HEK293T (cell line): Measurements from ENCODE around the gene PTN.
"Not testable (repeated sequence)": the region's sequence is repeated elsewhere in the genome, so short reads cannot be mapped to it uniquely, and the experiment has no call there.

Experiments used
- CTCF ChIA-PET: fragments of 350-600 bp; formaldehyde crosslinking; extraction: SDS; loops from one replicate; lab custom pipeline; 2021; ENCODE audit warnings: antibody characterized with exemption, inconsistent platforms; lab: Yijun Ruan, JAX
- POLR2A ChIA-PET: fragments of 350-600 bp; formaldehyde crosslinking; extraction: SDS; loops from one replicate; lab custom pipeline; 2020; ENCODE audit warnings: antibody characterized with exemption, inconsistent platforms; lab: Yijun Ruan, JAX
- DNase-seq: peaks from one replicate; pipeline ENCODE4 v3.0.0; 2012; ENCODE audit warnings: mixed read lengths; ENCODE audit errors: extremely low spot score
- ARNT ChIP-seq: fragments of 450-650 bp; IDR thresholded peaks from 2 replicates; pipeline ENCODE4 v1.6.1; 2017; ENCODE audit warnings: mild to moderate bottlenecking
- BHLHE40 ChIP-seq: fragments of 450-650 bp; IDR thresholded peaks from 2 replicates; pipeline ENCODE4 v1.6.1; 2016; ENCODE audit warnings: mild to moderate bottlenecking, moderate library complexity, borderline replicate concordance
- CTBP1 ChIP-seq: fragments of 450-650 bp; IDR thresholded peaks from 2 replicates; pipeline ENCODE4 v1.6.1; 2016; ENCODE audit warnings: borderline replicate concordance
- ELF4 ChIP-seq: fragments of 450-650 bp; IDR thresholded peaks from 2 replicates; pipeline ENCODE4 v1.6.1; 2017; ENCODE audit warnings: antibody characterized with exemption
- FOXA1 ChIP-seq: fragments of 450-650 bp; IDR thresholded peaks from 2 replicates; pipeline ENCODE4 v1.6.1; 2016; ENCODE audit warnings: mild to moderate bottlenecking
- FOXK2 ChIP-seq: fragments of 450-650 bp; IDR thresholded peaks from 2 replicates; pipeline ENCODE4 v1.6.1; 2016; ENCODE audit warnings: mild to moderate bottlenecking
- FOXM1 ChIP-seq: fragments of 450-650 bp; IDR thresholded peaks from 2 replicates; pipeline ENCODE4 v1.6.1; 2017; ENCODE audit warnings: mild to moderate bottlenecking, borderline replicate concordance
- HDGF ChIP-seq: fragments of 450-650 bp; IDR thresholded peaks from 2 replicates; pipeline ENCODE4 v1.6.1; 2017; ENCODE audit warnings: antibody characterized with exemption, borderline replicate concordance
- L3MBTL2 ChIP-seq: fragments of 450-650 bp; conservative IDR thresholded peaks from 2 replicates; pipeline ENCODE4 v1.6.1; 2016; ENCODE audit warnings: mild to moderate bottlenecking
- LEF1 ChIP-seq: fragments of 450-650 bp; IDR thresholded peaks from 2 replicates; pipeline ENCODE4 v1.6.1; 2017; ENCODE audit warnings: mild to moderate bottlenecking, borderline replicate concordance
- NFRKB ChIP-seq: fragments of 450-650 bp; IDR thresholded peaks from 2 replicates; pipeline ENCODE4 v1.6.1; 2016; ENCODE audit warnings: mild to moderate bottlenecking, moderate library complexity
- SP1 ChIP-seq: fragments of 450-650 bp; IDR thresholded peaks from 2 replicates; pipeline ENCODE4 v1.6.1; 2017
- SUZ12 ChIP-seq: fragments of 450-650 bp; IDR thresholded peaks from 2 replicates; pipeline ENCODE4 v1.6.1; 2016; ENCODE audit warnings: mild to moderate bottlenecking
- TARDBP ChIP-seq: fragments of 450-650 bp; IDR thresholded peaks from 2 replicates; pipeline ENCODE4 v1.6.1; 2016
- ZNF384 ChIP-seq: fragments of 450-650 bp; IDR thresholded peaks from 2 replicates; pipeline ENCODE4 v1.6.1; 2016
- TF ChIP-seq, protein P1 (sequence below): fragments of 450-650 bp; IDR thresholded peaks from 2 replicates; pipeline ENCODE4 v1.6.1; 2016

The PTN gene

DNA sequence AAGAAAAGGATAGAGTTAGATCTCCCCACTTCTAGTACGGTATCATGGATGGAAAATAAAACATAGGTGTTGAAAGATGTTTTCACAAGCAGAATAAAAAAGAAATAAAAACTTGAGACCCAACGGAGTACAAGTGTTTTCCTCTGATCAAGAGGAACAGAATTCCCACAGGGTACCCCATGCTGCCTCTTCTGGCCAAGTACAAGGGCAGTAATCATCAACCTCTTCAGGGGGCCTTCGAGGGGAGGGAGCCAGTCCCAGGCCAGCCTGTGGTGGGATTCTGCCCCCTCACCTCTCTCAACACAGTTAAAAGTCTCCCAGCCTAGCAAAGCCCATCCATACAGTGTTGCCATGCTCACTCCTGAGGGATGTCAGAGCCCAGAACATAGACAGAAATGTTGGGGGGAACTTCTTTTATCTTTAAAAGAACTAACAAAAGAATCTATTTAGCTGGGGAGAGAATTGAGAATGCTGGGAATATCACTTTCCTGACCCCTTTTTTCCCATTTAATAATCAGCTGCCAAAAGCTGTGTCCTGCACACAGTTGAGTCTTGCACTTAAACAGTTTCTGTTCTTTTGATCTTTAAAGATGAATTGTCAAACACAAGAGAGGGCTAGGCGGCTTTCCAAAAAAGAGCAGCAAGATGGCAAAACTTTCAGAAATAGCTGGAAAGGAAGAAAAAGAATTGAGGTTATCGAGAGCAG, 101.7 kb downstream of the PTN start:
- ChIA-PET CTCF (no interaction called here), POLR2A (no interaction called here)
- no peak for TF ChIP-seq ARNT
- TF ChIP-seq, protein P1, sequence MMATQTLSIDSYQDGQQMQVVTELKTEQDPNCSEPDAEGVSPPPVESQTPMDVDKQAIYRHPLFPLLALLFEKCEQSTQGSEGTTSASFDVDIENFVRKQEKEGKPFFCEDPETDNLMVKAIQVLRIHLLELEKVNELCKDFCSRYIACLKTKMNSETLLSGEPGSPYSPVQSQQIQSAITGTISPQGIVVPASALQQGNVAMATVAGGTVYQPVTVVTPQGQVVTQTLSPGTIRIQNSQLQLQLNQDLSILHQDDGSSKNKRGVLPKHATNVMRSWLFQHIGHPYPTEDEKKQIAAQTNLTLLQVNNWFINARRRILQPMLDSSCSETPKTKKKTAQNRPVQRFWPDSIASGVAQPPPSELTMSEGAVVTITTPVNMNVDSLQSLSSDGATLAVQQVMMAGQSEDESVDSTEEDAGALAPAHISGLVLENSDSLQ: no peak
- no peak for TF ChIP-seq FOXA1
- TF ChIP-seq HDGF: no peak
- no peak for TF ChIP-seq ELF4
- no peak for TF ChIP-seq SUZ12
- TF ChIP-seq CTBP1: no peak
- no peak for TF ChIP-seq NFRKB
- TF ChIP-seq LEF1: no peak
- no peak for TF ChIP-seq L3MBTL2
- TF ChIP-seq FOXK2: no peak
- TF ChIP-seq TARDBP: no peak
- no peak for TF ChIP-seq BHLHE40
- TF ChIP-seq SP1: no peak
- no peak for TF ChIP-seq ZNF384
- no peak for TF ChIP-seq FOXM1
- no peak for DNase-seq

- CTCF ChIA-PET, POLR2A ChIA-PET, DNase-seq: not testable (repeated sequence)
Measured at GRCh38 chr7:137239186-137239585, 104.3 kb downstream of the PTN start.

GRCh38 chr7:137235434-137235833, 108.1 kb downstream of the PTN start:
- ChIA-PET POLR2A (no interaction called here), CTCF (no interaction called here)
- no peak for DNase-seq
- TF ChIP-seq SP1 (no peak), CTBP1 (no peak), SUZ12 (no peak), BHLHE40 (no peak)
- TF ChIP-seq, protein P1: no peak

- CTCF ChIA-PET: no interaction called here
Measured at GRCh38 chr7:137231167-137231566, 112.4 kb downstream of the PTN start.

DNA sequence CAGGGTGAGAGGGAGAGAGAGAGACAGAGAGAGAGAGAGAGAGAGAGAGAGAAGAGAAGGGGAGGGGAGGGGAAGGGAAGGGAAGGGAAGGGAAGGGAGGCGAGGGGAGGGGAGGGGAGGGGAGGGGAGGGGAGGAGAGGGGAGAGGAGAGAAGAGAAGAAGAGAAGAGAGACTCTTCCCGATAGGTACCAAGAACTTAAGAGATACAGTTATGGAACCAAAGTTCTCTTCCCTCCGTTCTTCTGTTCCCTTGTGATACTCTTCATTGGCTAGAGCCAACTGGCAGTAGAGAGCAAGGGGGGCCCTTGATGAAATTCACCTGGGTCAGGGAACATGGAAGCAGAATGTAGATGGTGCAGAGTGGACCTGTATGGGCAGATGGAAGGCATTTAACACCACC, 122.1 kb downstream of the PTN start:
- no peak for DNase-seq
- no peak for TF ChIP-seq ARNT
- TF ChIP-seq FOXK2: no peak
- TF ChIP-seq TARDBP: no peak
- TF ChIP-seq SUZ12: no peak
- POLR2A ChIA-PET: no interaction called here
- CTCF ChIA-PET: no interaction called here

More at GRCh38 chr7:137231167-137231566, 112.4 kb downstream of the PTN start:
- no peak for DNase-seq
- POLR2A ChIA-PET: no interaction called here
- TF ChIP-seq ARNT: no peak
- no peak for TF ChIP-seq ZNF384
- no peak for TF ChIP-seq L3MBTL2
- TF ChIP-seq SUZ12: no peak
- TF ChIP-seq FOXM1: no peak
- TF ChIP-seq, protein P1: no peak
- no peak for TF ChIP-seq ELF4
- TF ChIP-seq NFRKB: no peak

DNA sequence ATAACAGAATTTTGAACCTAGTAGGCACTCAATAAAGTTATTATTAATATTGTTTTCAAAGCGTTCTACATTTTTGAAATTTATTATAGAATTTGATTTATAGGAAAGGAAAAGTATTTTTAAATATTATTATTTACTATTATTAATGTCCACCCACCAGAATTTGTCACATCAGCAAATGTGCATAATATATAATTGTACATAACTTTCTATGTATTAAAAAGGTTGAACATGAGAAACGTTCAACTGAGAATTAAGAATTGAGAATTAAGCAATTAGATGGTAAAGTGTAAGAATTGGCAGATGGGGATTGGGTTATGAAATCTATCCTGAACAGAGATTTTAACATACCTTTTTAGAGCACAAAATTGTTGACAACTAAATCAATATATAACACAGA, 129.8 kb downstream of the PTN start:
- TF ChIP-seq ARNT: no peak
- no peak for TF ChIP-seq L3MBTL2
- no peak for TF ChIP-seq NFRKB
- TF ChIP-seq TARDBP: no peak
- no peak for TF ChIP-seq BHLHE40
- DNase-seq: no peak
- ChIA-PET CTCF (no interaction called here), POLR2A (no interaction called here)

- DNase-seq: no peak
- no peak for TF ChIP-seq L3MBTL2
- no peak for TF ChIP-seq ELF4
- TF ChIP-seq FOXK2: no peak
- TF ChIP-seq, protein P1: no peak
- no peak for TF ChIP-seq HDGF
- no peak for TF ChIP-seq CTBP1
- ChIA-PET POLR2A (no interaction called here), CTCF (no interaction called here)
Measured at GRCh38 chr7:137209151-137209817, 134.2 kb downstream of the PTN start.
